SK-N-SH treated with all-trans-retinoic acid at 6 μM for 48 hours (cell line): ENCODE results near the gene FSTL1.

Experiments used
- ATAC-seq: fragments of 200-7000 bp; cut with Tn5 transposase; 3 replicates; pipeline ENCODE4 v1.9.1; 2020; ENCODE audit warnings: mild to moderate bottlenecking, moderate library complexity
- ARNTL ChIP-seq: fragments of 450-650 bp; formaldehyde crosslinking; IDR thresholded peaks from 2 replicates; pipeline ENCODE4 v1.5.0; 2020; ENCODE audit warnings: low read depth, mild to moderate bottlenecking, moderate library complexity, borderline replicate concordance
- BACH2 ChIP-seq: fragments of 250-450 bp; sonication (Bioruptor Pico); IDR thresholded peaks from 2 replicates; pipeline ENCODE4 v1.9.0; 2021; ENCODE audit warnings: mild to moderate bottlenecking, borderline replicate concordance
- CREB5 ChIP-seq: fragments of 250-450 bp; sonication (Bioruptor Pico); IDR thresholded peaks from 2 replicates; pipeline ENCODE4 v1.5.1; 2020; ENCODE audit warnings: low read depth, mild to moderate bottlenecking, moderate library complexity
- CSDC2 ChIP-seq: fragments of 250-450 bp; sonication (Bioruptor Pico); IDR thresholded peaks from 2 replicates; pipeline ENCODE4 v1.5.0; 2020; ENCODE audit warnings: mild to moderate bottlenecking, moderate library complexity
- ESRRG ChIP-seq: fragments of 250-450 bp; sonication (Bioruptor Pico); IDR thresholded peaks from 2 replicates; pipeline ENCODE4 v1.6.1; 2021; ENCODE audit warnings: mild to moderate bottlenecking
- ISL1 ChIP-seq: fragments of 250-450 bp; sonication (Bioruptor Pico); IDR thresholded peaks from 2 replicates; pipeline ENCODE4 v2.1.2; 2022; ENCODE audit warnings: mild to moderate bottlenecking, moderate library complexity
- OSR1 ChIP-seq: fragments of 250-450 bp; sonication (Bioruptor Pico); IDR thresholded peaks from 2 replicates; pipeline ENCODE4 v1.8.0; 2022; ENCODE audit warnings: moderate library complexity, mild to moderate bottlenecking, inconsistent platforms
- PPARA ChIP-seq: fragments of 250-450 bp; sonication (Bioruptor Pico); IDR thresholded peaks from 2 replicates; pipeline ENCODE4 v1.5.0; 2020; ENCODE audit warnings: mild to moderate bottlenecking, borderline replicate concordance
- RARB ChIP-seq: fragments of 250-450 bp; sonication (Bioruptor Pico); IDR thresholded peaks from 2 replicates; pipeline ENCODE4 v1.8.0; 2021; ENCODE audit warnings: mild to moderate bottlenecking, moderate library complexity
- SNAI2 ChIP-seq: fragments of 250-450 bp; sonication (Bioruptor Pico); IDR thresholded peaks from 2 replicates; pipeline ENCODE4 v1.5.0; 2020; ENCODE audit warnings: mild to moderate bottlenecking, moderate library complexity
- TCF4 ChIP-seq: fragments of 250-450 bp; sonication (Bioruptor Pico); IDR thresholded peaks from 2 replicates; pipeline ENCODE4 v1.8.0; 2021; ENCODE audit warnings: mild to moderate bottlenecking, moderate library complexity, borderline replicate concordance
- ZC3H10 ChIP-seq: fragments of 250-450 bp; sonication (Bioruptor Pico); IDR thresholded peaks from 2 replicates; pipeline ENCODE4 v1.5.1; 2021; ENCODE audit warnings: mild to moderate bottlenecking, moderate library complexity
- ZFP3 ChIP-seq: fragments of 250-450 bp; sonication (Bioruptor Pico); IDR thresholded peaks from 2 replicates; pipeline ENCODE4 v1.5.0; 2020; ENCODE audit warnings: mild to moderate bottlenecking, moderate library complexity
- ZFP30 ChIP-seq: fragments of 450-650 bp; formaldehyde crosslinking; IDR thresholded peaks from 2 replicates; pipeline ENCODE4 v1.5.0; 2022; ENCODE audit warnings: mild to moderate bottlenecking, moderate library complexity
- ZNF565 ChIP-seq: fragments of 450-650 bp; formaldehyde crosslinking; conservative IDR thresholded peaks from 2 replicates; pipeline ENCODE4 v1.5.0; 2020; ENCODE audit warnings: low read depth, mild to moderate bottlenecking, moderate library complexity
- ZNF70 ChIP-seq: fragments of 450-650 bp; formaldehyde crosslinking; IDR thresholded peaks from 2 replicates; pipeline ENCODE4 v1.5.0; 2020; ENCODE audit warnings: mild to moderate bottlenecking, moderate library complexity
- ZNF8 ChIP-seq: fragments of 450-650 bp; formaldehyde crosslinking; IDR thresholded peaks from 2 replicates; pipeline ENCODE4 v1.5.0; 2020; ENCODE audit warnings: mild to moderate bottlenecking, moderate library complexity
- TF ChIP-seq, protein P1 (sequence below): fragments of 250-450 bp; sonication (Bioruptor Pico); IDR thresholded peaks from 2 replicates; pipeline ENCODE4 v1.5.0; 2020; ENCODE audit warnings: mild to moderate bottlenecking, moderate library complexity

FSTL1 gene

DNA sequence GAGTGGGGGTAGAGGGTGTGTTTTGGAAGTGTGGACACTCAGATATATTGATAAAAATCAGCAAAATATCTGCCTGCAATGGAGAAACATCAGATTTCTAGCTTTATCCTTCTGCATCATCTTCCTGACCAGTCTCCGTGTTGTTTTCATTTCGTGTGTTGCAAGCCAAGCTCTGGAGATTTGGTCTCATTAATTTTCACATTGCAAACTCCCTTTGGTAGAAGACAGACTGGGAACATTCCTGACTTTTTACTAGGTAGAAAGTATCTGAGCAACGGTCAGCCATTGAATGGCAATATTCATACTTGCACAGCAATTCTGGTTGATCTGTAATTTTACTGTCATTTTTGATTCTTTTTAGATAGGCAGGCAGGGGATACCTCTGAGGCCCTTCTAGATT, 30.4 kb downstream of the FSTL1 start:
- TF ChIP-seq BACH2 (CRISPR knock-in tag) (no peak), OSR1 (CRISPR knock-in tag) (no peak), TCF4 (CRISPR knock-in tag) (no peak), ZNF70 (CRISPR knock-in tag) (no peak), RARB (CRISPR knock-in tag) (no peak), ZFP3 (CRISPR knock-in tag) (no peak), SNAI2 (CRISPR knock-in tag) (no peak), PPARA (CRISPR knock-in tag) (no peak), ZFP30 (CRISPR knock-in tag) (no peak)
- TF ChIP-seq, protein P1, sequence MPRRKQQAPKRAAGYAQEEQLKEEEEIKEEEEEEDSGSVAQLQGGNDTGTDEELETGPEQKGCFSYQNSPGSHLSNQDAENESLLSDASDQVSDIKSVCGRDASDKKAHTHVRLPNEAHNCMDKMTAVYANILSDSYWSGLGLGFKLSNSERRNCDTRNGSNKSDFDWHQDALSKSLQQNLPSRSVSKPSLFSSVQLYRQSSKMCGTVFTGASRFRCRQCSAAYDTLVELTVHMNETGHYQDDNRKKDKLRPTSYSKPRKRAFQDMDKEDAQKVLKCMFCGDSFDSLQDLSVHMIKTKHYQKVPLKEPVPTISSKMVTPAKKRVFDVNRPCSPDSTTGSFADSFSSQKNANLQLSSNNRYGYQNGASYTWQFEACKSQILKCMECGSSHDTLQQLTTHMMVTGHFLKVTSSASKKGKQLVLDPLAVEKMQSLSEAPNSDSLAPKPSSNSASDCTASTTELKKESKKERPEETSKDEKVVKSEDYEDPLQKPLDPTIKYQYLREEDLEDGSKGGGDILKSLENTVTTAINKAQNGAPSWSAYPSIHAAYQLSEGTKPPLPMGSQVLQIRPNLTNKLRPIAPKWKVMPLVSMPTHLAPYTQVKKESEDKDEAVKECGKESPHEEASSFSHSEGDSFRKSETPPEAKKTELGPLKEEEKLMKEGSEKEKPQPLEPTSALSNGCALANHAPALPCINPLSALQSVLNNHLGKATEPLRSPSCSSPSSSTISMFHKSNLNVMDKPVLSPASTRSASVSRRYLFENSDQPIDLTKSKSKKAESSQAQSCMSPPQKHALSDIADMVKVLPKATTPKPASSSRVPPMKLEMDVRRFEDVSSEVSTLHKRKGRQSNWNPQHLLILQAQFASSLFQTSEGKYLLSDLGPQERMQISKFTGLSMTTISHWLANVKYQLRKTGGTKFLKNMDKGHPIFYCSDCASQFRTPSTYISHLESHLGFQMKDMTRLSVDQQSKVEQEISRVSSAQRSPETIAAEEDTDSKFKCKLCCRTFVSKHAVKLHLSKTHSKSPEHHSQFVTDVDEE, result no peak
- no peak for ATAC-seq

DNA sequence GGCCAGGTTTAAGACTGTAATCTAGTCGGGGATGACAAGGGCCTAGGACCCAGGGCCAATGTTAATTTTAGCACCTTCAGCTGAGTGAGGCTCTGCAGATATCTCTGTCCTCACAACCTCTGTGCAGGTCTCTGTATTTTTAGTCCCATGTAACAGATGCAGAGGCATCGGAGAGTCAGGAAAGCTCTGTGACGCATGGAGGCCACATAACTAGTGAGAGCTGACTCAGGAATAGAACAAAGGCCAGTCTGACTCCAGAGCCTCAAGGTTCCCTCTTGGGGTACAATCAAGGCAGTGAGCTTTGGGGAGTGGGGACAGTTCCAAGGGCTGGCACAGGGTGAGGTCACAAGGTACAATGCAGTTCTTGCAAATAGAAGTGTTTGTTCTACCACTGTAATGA, 31.0 kb downstream of the FSTL1 start:
- TF ChIP-seq ZC3H10 (CRISPR knock-in tag) (no peak), BACH2 (CRISPR knock-in tag) (no peak), ZNF565 (CRISPR knock-in tag) (no peak), ESRRG (no peak), CREB5 (CRISPR knock-in tag) (no peak)
- TF ChIP-seq, all 23 proteins: peak for 0
- ATAC-seq, result no peak

GRCh38 chr3:120418866-120419490, 31.8 kb downstream of the FSTL1 start:
- ATAC-seq, result peak; percentile 44
- no peak for TF ChIP-seq ZNF8
- TF ChIP-seq BACH2 (CRISPR knock-in tag), result no peak

DNA sequence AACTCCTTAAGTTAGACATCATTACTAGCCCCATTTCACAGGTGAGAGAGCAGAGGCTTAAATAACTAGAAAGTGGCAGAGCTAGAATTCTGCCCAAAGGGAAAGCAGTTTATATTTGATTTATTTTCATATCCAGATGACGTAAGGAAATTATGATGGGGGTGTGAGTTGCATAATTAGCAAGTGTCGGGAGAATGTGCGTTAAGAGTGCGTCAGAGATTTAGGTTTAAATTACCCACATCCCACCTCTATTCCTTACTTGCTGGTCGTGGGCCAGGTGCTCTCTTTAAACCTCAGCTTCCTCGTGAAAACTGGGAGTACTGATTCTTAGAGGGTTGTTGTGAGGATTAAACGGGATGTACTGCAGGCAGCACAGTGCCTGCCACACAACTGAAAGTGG, 32.3 kb downstream of the FSTL1 start:
- TF ChIP-seq CREB5 (CRISPR knock-in tag), result no peak
- TF ChIP-seq ZNF8, result no peak
- TF ChIP-seq ZNF565 (CRISPR knock-in tag), result no peak
- TF ChIP-seq SNAI2 (CRISPR knock-in tag), result no peak
- TF ChIP-seq CSDC2 (CRISPR knock-in tag), result no peak
- TF ChIP-seq RARB (CRISPR knock-in tag), result no peak
- no peak for TF ChIP-seq ZC3H10 (CRISPR knock-in tag)
- no peak for TF ChIP-seq ARNTL (CRISPR knock-in tag)
- TF ChIP-seq ZNF70 (CRISPR knock-in tag), result no peak
- TF ChIP-seq, protein P1, result no peak
- TF ChIP-seq ISL1, result no peak

More for the DNA sequence above, 32.3 kb downstream of the FSTL1 start:
- ATAC-seq, result no peak
